Measurements from ENCODE around the gene HNRNPA1. TPM values are rescaled to one million over a fixed set of nuclear protein-coding genes. Genes with fewer than 3 reads are reported as not detected.

The HNRNPA1 gene
- polyA plus RNA-seq, 3 donors: 266 to 1,181 (median 308) TPM

DNA sequence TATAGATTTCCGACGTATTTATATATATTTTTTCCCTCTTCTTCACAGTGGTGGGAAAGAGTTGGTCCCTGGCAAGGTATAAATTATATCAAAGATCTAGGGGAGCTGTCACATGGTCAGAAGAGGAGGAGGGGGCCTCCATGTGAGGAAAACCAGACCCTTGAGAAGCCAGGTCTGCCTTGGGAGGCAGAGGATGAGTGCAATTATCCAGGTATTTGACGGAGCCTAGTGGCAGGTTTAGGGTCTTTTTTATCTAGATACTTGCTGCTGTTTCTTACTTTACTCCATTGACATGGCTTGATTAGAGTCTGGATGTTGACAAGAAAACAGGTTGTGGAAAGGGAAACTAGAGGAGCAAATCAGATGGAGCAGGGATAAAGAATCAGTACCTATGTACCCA lies 49.9 kb downstream of the HNRNPA1 start:
- peak overlapping the region; percentile 21 for H3K9ac ChIP-seq (ENCODE audit: insufficient read depth, low read length, poor library complexity, severe bottlenecking)

DNA sequence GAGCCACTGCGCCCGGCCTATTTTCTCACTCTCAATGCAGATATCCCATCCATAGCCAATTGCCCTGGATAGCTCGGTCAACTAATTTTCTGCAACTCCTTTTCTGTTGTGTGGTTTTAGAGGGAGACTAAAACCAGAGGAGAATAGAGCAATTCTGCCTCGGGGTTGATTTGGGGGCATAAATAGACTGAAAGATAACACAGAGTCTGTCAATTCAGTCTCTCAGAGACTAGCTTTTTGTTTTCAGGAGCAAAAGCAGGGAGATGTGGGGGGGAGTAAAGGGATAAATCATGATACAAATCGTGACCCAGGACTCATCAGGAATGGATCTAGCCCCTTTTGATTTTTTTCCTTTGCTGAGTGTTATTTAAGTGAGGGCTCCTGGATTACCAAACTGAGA lies 50.9 kb downstream of the HNRNPA1 start:
- Histone ChIP-seq H4K20me1 (ENCODE audit: insufficient read depth, low read length) (peaks cover 8% of the 10 kb centered on the region), H3K4me3 (replicated peaks in 1 of 3; ENCODE audit: low read depth in 2 of 3, low read length in 3 of 3) (peak overlapping the region in 1 of 3 experiments; percentile 14), H3K4me1 (ENCODE audit: control insufficient read depth in 1 of 2, insufficient read depth in 2 of 2, low read length in 2 of 2) (peaks cover 55 to 63% of the 10 kb centered on the region in 2 donors), H3K79me2 (ENCODE audit: insufficient read depth, low read length) (peaks cover 94% of the 10 kb centered on the region), H3K36me3 (replicated peaks in 1 of 2; ENCODE audit: control insufficient read depth in 1 of 2, insufficient read depth in 2 of 2, low read length in 2 of 2) (no peaks in the 10 kb centered on the region), H3K4me2 (replicated peaks; ENCODE audit: extremely low read depth, low read length, poor library complexity, severe bottlenecking) (peak overlapping the region; percentile 26), H2AFZ (ENCODE audit: insufficient read depth, low read depth, low read length, poor library complexity, severe bottlenecking) (no peak overlapping the region), H3K27me3 (ENCODE audit: control insufficient read depth in 2 of 2, insufficient read depth in 2 of 2, low read length in 2 of 2) (no peaks in the 10 kb centered on the region), H3K9ac (ENCODE audit: insufficient read depth, low read length, poor library complexity, severe bottlenecking) (peak overlapping the region; percentile 21), H3K27ac (ENCODE audit: low read depth in 1 of 2, low read length in 2 of 2) (peak overlapping the region in 1 of 2 donors; percentile 76), H3K9me3 (replicated peaks in 1 of 2; ENCODE audit: control insufficient read depth in 1 of 2, insufficient read depth in 1 of 2, low read length in 2 of 2) (no peaks in the 10 kb centered on the region)
- DNase-seq: no peak
- intact Hi-C loops (cut with micrococcal nuclease): loop anchor here in 1 of 2 donors (5.0 kb wide), 1 partner anchor 34 kb away; no protein-coding TSS in a partner anchor
- Mint-ChIP-seq H3K9me3 (no peaks in the 10 kb centered on the region), H3K4me1 (peaks cover 59% of the 10 kb centered on the region), H3K36me3 (peaks cover 2 to 11% of the 10 kb centered on the region in 2 donors), H3K4me3 (no peak overlapping the region), H3K27ac (peak overlapping the region; percentile 31 to 78 (median 73)), H3K27me3 (ENCODE audit: low read depth in 3 of 3) (no peaks in the 10 kb centered on the region)
- 76% methylated on average over 2 of the region's 5 CpGs for WGBS (ENCODE audit: insufficient coverage)
- TF ChIP-seq, protein P1, sequence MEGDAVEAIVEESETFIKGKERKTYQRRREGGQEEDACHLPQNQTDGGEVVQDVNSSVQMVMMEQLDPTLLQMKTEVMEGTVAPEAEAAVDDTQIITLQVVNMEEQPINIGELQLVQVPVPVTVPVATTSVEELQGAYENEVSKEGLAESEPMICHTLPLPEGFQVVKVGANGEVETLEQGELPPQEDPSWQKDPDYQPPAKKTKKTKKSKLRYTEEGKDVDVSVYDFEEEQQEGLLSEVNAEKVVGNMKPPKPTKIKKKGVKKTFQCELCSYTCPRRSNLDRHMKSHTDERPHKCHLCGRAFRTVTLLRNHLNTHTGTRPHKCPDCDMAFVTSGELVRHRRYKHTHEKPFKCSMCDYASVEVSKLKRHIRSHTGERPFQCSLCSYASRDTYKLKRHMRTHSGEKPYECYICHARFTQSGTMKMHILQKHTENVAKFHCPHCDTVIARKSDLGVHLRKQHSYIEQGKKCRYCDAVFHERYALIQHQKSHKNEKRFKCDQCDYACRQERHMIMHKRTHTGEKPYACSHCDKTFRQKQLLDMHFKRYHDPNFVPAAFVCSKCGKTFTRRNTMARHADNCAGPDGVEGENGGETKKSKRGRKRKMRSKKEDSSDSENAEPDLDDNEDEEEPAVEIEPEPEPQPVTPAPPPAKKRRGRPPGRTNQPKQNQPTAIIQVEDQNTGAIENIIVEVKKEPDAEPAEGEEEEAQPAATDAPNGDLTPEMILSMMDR (IDR thresholded peaks at IDR 0.05): no peak

More for the DNA sequence above, 49.9 kb downstream of the HNRNPA1 start:
- Histone ChIP-seq H3K9me3 (replicated peaks in 1 of 2; ENCODE audit: control insufficient read depth in 1 of 2, insufficient read depth in 1 of 2, low read length in 2 of 2) (no peaks in the 10 kb centered on the region), H3K27ac (ENCODE audit: low read depth in 1 of 2, low read length in 2 of 2) (peak overlapping the region in 1 of 2 donors; percentile 76), H4K20me1 (ENCODE audit: insufficient read depth, low read length) (peaks cover 8% of the 10 kb centered on the region), H3K27me3 (ENCODE audit: control insufficient read depth in 2 of 2, insufficient read depth in 2 of 2, low read length in 2 of 2) (no peaks in the 10 kb centered on the region), H2AFZ (ENCODE audit: insufficient read depth, low read depth, low read length, poor library complexity, severe bottlenecking) (no peak overlapping the region), H3K36me3 (replicated peaks in 1 of 2; ENCODE audit: control insufficient read depth in 1 of 2, insufficient read depth in 2 of 2, low read length in 2 of 2) (no peaks in the 10 kb centered on the region), H3K4me1 (ENCODE audit: control insufficient read depth in 1 of 2, insufficient read depth in 2 of 2, low read length in 2 of 2) (peaks cover 62 to 72% of the 10 kb centered on the region in 2 donors), H3K4me3 (replicated peaks in 1 of 3; ENCODE audit: low read depth in 2 of 3, low read length in 3 of 3) (peak overlapping the region in 1 of 3 experiments; percentile 14), H3K4me2 (replicated peaks; ENCODE audit: extremely low read depth, low read length, poor library complexity, severe bottlenecking) (peak overlapping the region; percentile 26), H3K79me2 (ENCODE audit: insufficient read depth, low read length) (peaks cover 91% of the 10 kb centered on the region)
- no peak for DNase-seq
- peaks cover 63% of the 10 kb centered on the region for H3K4me1 Mint-ChIP-seq
- peaks cover 0 to 11% of the 10 kb centered on the region in 2 donors for H3K36me3 Mint-ChIP-seq
- H3K27me3 Mint-ChIP-seq (ENCODE audit: low read depth in 3 of 3): no peaks in the 10 kb centered on the region
- intact Hi-C loops (cut with micrococcal nuclease): loop anchor here in 1 of 2 donors (5.0 kb wide), 1 partner anchor 33 kb away; no protein-coding TSS in a partner anchor
- peak overlapping the region in 6 of 7 donors; percentile 3 to 77 (median 53) for H3K27ac Mint-ChIP-seq
- no peak overlapping the region for H3K4me3 Mint-ChIP-seq
- TF ChIP-seq, protein P1 (IDR thresholded peaks at IDR 0.05): no peak
- WGBS (ENCODE audit: insufficient coverage): no CpG with 5 or more reads among the region's 3 CpGs
- H3K9me3 Mint-ChIP-seq: no peaks in the 10 kb centered on the region
